H9 (cell line): ENCODE results near the gene ST6GAL1. TPM values are rescaled to one million over a fixed set of nuclear protein-coding genes. Genes with fewer than 3 reads are reported as not detected.
A peak's percentile ranks its signal among the peaks of the same experiment; 100 is the strongest.

Source experiments
- DNase-seq: peaks from one replicate; pipeline ENCODE4 v3.0.0-alpha.2; 2017
- H2AFZ ChIP-seq: one replicate; pipeline ENCODE4 v1.6.1; 2013; ENCODE audit warnings: mild to moderate bottlenecking, low read length, control low read depth, moderate library complexity
- H2AK5ac ChIP-seq: 2 replicates; pipeline ENCODE4 v1.6.1; 2013; ENCODE audit warnings: low read length, control low read depth, mixed read lengths; ENCODE audit not compliant: insufficient read length
- H2BK120ac ChIP-seq: one replicate; pipeline ENCODE4 v1.6.1; 2013; ENCODE audit warnings: low read depth, mild to moderate bottlenecking, low read length, control low read depth, inconsistent platforms; ENCODE audit not compliant: poor library complexity, severe bottlenecking
- H2BK12ac ChIP-seq: 2 replicates; pipeline ENCODE4 v1.6.1; 2013; ENCODE audit warnings: low read length, control low read depth, mixed read lengths, low read depth; ENCODE audit not compliant: insufficient read length
- H2BK15ac ChIP-seq: 2 replicates; pipeline ENCODE4 v1.6.1; 2013; ENCODE audit warnings: low read depth, low read length, control low read depth
- H2BK20ac ChIP-seq: one replicate; pipeline ENCODE4 v1.6.1; 2013; ENCODE audit warnings: low read depth, mild to moderate bottlenecking, low read length, control low read depth, inconsistent platforms; ENCODE audit not compliant: poor library complexity, severe bottlenecking
- H2BK5ac ChIP-seq: 2 replicates; pipeline ENCODE4 v1.6.1; 2013; ENCODE audit warnings: low read length, control low read depth, mixed read lengths; ENCODE audit not compliant: insufficient read length
- H3K14ac ChIP-seq: 2 replicates; pipeline ENCODE4 v1.6.1; 2013; ENCODE audit warnings: low read length, control low read depth; ENCODE audit not compliant: insufficient read depth
- H3K18ac ChIP-seq: 2 replicates; pipeline ENCODE4 v1.6.1; 2013; ENCODE audit warnings: low read depth, mild to moderate bottlenecking, mixed read lengths, low read length, control low read depth; ENCODE audit not compliant: insufficient read length
- H3K23ac ChIP-seq: 2 replicates; pipeline ENCODE4 v1.6.1; 2013; ENCODE audit warnings: low read length, control low read depth, mixed read lengths, low read depth; ENCODE audit not compliant: insufficient read length
- H3K23me2 ChIP-seq: 2 replicates; pipeline ENCODE4 v1.6.1; 2013; ENCODE audit warnings: low read depth, mild to moderate bottlenecking, mixed read lengths, low read length, control low read depth; ENCODE audit not compliant: insufficient read length, poor library complexity, severe bottlenecking
- H3K27ac ChIP-seq: 2 replicates; pipeline ENCODE4 v1.5.1; 2013; ENCODE audit warnings: low read length, control low read depth, mixed read lengths, low read depth; ENCODE audit not compliant: insufficient read length
- H3K27me3 ChIP-seq: 2 replicates; pipeline ENCODE4 v1.6.1; 2013; ENCODE audit warnings: low read length, control low read depth, inconsistent platforms; ENCODE audit not compliant: insufficient read depth
- H3K4ac ChIP-seq: 2 replicates; pipeline ENCODE4 v1.6.1; 2013; ENCODE audit warnings: low read depth, mild to moderate bottlenecking, control low read depth, inconsistent platforms, low read length, moderate library complexity
- H3K4me1 ChIP-seq: 2 replicates; pipeline ENCODE4 v1.6.1; 2013; ENCODE audit warnings: low read length, control low read depth, inconsistent platforms; ENCODE audit not compliant: insufficient read depth
- H3K4me2 ChIP-seq: 2 replicates; pipeline ENCODE4 v1.6.1; 2013; ENCODE audit warnings: low read length, control low read depth, mixed read lengths; ENCODE audit not compliant: insufficient read length, insufficient read depth
- H3K56ac ChIP-seq: 2 replicates; pipeline ENCODE4 v1.6.1; 2013; ENCODE audit warnings: low read depth, mild to moderate bottlenecking, mixed read lengths, low read length, control low read depth; ENCODE audit not compliant: insufficient read length
- H3K79me1 ChIP-seq: 2 replicates; pipeline ENCODE4 v1.6.1; 2013; ENCODE audit warnings: low read depth, mild to moderate bottlenecking, moderate library complexity, low read length, control low read depth, inconsistent platforms; ENCODE audit not compliant: insufficient read depth, poor library complexity, severe bottlenecking
- H3K79me2 ChIP-seq: 2 replicates; pipeline ENCODE4 v1.6.1; 2013; ENCODE audit warnings: low read length, control low read depth, inconsistent platforms; ENCODE audit not compliant: insufficient read depth
- H3K9ac ChIP-seq: 2 replicates; pipeline ENCODE4 v1.6.1; 2013; ENCODE audit warnings: low read length, control low read depth, mixed read lengths; ENCODE audit not compliant: insufficient read length; ENCODE audit errors: extremely low read depth
- H3K9me3 ChIP-seq: one replicate; pipeline ENCODE4 v1.6.1; 2013; ENCODE audit warnings: low read depth, low read length, inconsistent platforms; ENCODE audit not compliant: control insufficient read depth
- H3T11ph ChIP-seq: one replicate; pipeline ENCODE4 v1.6.1; 2013; ENCODE audit warnings: mild to moderate bottlenecking, low read length, control low read depth, inconsistent platforms
- H4K20me1 ChIP-seq: one replicate; pipeline ENCODE4 v1.6.1; 2013; ENCODE audit not compliant: control insufficient read depth, insufficient read length, insufficient read depth
- H4K5ac ChIP-seq: 2 replicates; pipeline ENCODE4 v1.6.1; 2013; ENCODE audit warnings: low read depth, mild to moderate bottlenecking, mixed read lengths, low read length, control low read depth; ENCODE audit not compliant: insufficient read length
- H4K8ac ChIP-seq: replicated peaks from 2 replicates; pipeline ENCODE4 v1.6.1; 2013; ENCODE audit warnings: low read length, control low read depth, mixed read lengths, low read depth; ENCODE audit not compliant: insufficient read length
- H4K91ac ChIP-seq: 2 replicates; pipeline ENCODE4 v1.6.1; 2013; ENCODE audit warnings: low read depth, mild to moderate bottlenecking, moderate library complexity, mixed read lengths, low read length, control low read depth; ENCODE audit not compliant: insufficient read length
- H3K27ac Mint-ChIP-seq, 3 experiments: 2 replicates in 2 of 3; 3 replicates in 1 of 3; pipeline ENCODE4 v1.8.0; 2020 to 2021; ENCODE audit warnings: mixed read lengths in 3 of 3, mild to moderate bottlenecking in 1 of 3, moderate library complexity in 1 of 3
- H3K27me3 Mint-ChIP-seq: 2 replicates; pipeline ENCODE4 v1.8.0; 2021; ENCODE audit warnings: low read depth, mild to moderate bottlenecking, moderate library complexity, mixed read lengths
- H3K36me3 Mint-ChIP-seq, 3 experiments: 2 replicates in 2 of 3; 3 replicates in 1 of 3; pipeline ENCODE4 v1.8.0; 2020 to 2021; ENCODE audit warnings: low read depth in 3 of 3, mixed read lengths in 3 of 3; ENCODE audit not compliant: insufficient read depth in 1 of 3
- H3K4me1 Mint-ChIP-seq, 2 experiments: 2 replicates each; pipeline ENCODE4 v1.8.0; 2020; ENCODE audit warnings: mixed read lengths in 2 of 2
- H3K4me3 Mint-ChIP-seq, 2 experiments: 2 replicates in 1 of 2; 3 replicates in 1 of 2; pipeline ENCODE4 v1.8.0; 2020 to 2021; ENCODE audit warnings: mild to moderate bottlenecking in 2 of 2, mixed read lengths in 2 of 2, moderate library complexity in 1 of 2
- H3K9me3 Mint-ChIP-seq, 2 experiments: 2 replicates in 1 of 2; 3 replicates in 1 of 2; pipeline ENCODE4 v1.8.0; 2020; ENCODE audit warnings: mild to moderate bottlenecking in 2 of 2, mixed read lengths in 2 of 2, moderate library complexity in 1 of 2
- CTCF ChIP-seq: fragments of 200-600 bp; sonication (generic); conservative IDR thresholded peaks from 3 replicates; pipeline ENCODE4 v1.8.0; 2021; ENCODE audit warnings: antibody characterized with exemption, mild to moderate bottlenecking
- WGBS: extraction: QIAGEN DNeasy Blood & Tissue Kit; methylation state at CpG from one replicate; pipeline ENCODE4 v1.1.7; 2013; ENCODE audit warnings: missing lambda C conversion rate, low lambda C conversion rate, mixed read lengths; ENCODE audit not compliant: insufficient read length; ENCODE audit errors: extremely low coverage; 5-methylcytosine and 5-hydroxymethylcytosine counted together
- total RNA-seq: library from RNA; stranded (reverse); gene quantifications from 2 replicates; pipeline ENCODE4 v1.2.1, GENCODE V29; 2021

Gene ST6GAL1
- total RNA-seq, 1 experiment from 2014 or later = 139 TPM

DNA sequence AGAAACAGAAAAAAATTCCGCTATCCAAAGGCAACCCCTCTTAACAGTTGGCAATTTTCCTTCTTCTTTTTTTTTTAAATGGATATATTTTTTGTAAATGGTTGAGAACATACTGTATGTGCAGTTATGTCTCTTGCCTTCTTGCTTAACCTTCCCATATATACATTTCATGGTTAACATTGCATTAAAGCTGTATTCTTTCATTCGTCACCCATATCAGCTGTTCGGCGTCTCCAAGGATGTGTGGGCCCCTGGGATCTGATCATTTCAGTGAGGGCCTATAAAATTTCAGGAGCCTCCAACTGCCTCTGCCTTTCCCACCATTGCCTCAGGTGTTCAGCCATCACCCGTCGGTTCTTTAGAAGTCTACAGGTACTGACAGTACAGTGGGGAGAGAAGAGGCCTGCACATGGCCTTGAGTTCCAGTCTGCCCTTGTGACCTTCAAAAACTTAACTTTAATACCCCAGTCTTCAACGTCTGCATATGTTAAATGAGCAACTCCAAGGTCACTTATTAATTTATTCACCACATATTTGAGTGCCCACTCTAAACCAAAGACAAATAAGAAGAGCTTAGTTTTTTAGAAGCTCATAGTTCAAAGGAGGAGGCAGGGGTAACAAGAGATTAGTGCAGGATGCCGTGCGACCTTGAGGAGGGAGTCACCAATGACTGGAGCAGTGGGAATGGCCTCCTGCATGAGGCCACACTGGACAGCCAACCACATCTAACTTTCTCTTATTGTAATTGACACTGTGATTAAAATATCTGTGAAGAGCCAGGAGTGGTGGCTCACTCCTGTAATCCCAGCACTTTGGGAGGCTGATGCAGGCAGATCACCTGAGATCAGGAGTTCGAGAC is 6.9 kb downstream of the ST6GAL1 start:
- H4K91ac ChIP-seq = no peak overlapping the region
- no peak overlapping the region for H3K27ac ChIP-seq
- no peak overlapping the region for H4K8ac ChIP-seq
- no peak overlapping the region for H2BK5ac ChIP-seq
- Mint-ChIP-seq H3K27ac (peak overlapping the region in 2 of 3 experiments; percentile 70 to 82; a peak in 3 of 7 replicates), H3K4me1 (peaks cover 53 to 55% of the 10 kb centered on the region in 2 experiments), H3K9me3 (peaks cover 2 to 4% of the 10 kb centered on the region in 2 experiments; a peak in 2 of 5 replicates), H3K36me3 (peaks cover 34 to 52% (median 45%) of the 10 kb centered on the region in 3 experiments), H3K4me3 (no peak overlapping the region), H3K27me3 (no peaks in the 10 kb centered on the region)
- H3K79me2 ChIP-seq = peaks cover 25% of the 10 kb centered on the region
- H2AFZ ChIP-seq = no peak overlapping the region
- no peak overlapping the region for H3K56ac ChIP-seq
- no peak overlapping the region for H4K5ac ChIP-seq
- TF ChIP-seq CTCF = no peak
- no peak overlapping the region for H2AK5ac ChIP-seq
- peaks cover 10% of the 10 kb centered on the region for H3K4me1 ChIP-seq
- no CpG with 5 or more reads among the region's 10 CpGs for WGBS
- H3K23me2 ChIP-seq = no peaks in the 10 kb centered on the region
- no peak overlapping the region for H3T11ph ChIP-seq
- no peak overlapping the region for H3K23ac ChIP-seq
- no peak overlapping the region for H3K4ac ChIP-seq
- no peak overlapping the region for H3K9ac ChIP-seq
- no peak for DNase-seq
- no peak overlapping the region for H3K14ac ChIP-seq
- peaks cover 18% of the 10 kb centered on the region for H3K79me1 ChIP-seq
- no peak overlapping the region for H3K18ac ChIP-seq
- no peak overlapping the region for H3K4me2 ChIP-seq
- no peak overlapping the region for H2BK20ac ChIP-seq
- H2BK15ac ChIP-seq = no peak overlapping the region
- no peaks in the 10 kb centered on the region for H4K20me1 ChIP-seq
- H2BK120ac ChIP-seq = no peak overlapping the region
- H3K27me3 ChIP-seq = no peaks in the 10 kb centered on the region
- H3K9me3 ChIP-seq = no peaks in the 10 kb centered on the region
- H2BK12ac ChIP-seq = no peak overlapping the region
